Adrenal gland (tissue), 12 donors: Measurements from ENCODE around the gene CRY1. TPM values are rescaled to one million over a fixed set of nuclear protein-coding genes. Genes with fewer than 3 reads are reported as not detected.

Source experiments
- DNase-seq, 7 donors: peaks; one replicate each; pipeline ENCODE4 v3.0.0-alpha.2; 2019 to 2020
- H3K27ac ChIP-seq, 5 donors: fragments of 200-600 bp; sonication (generic) in 4 of 5; 1 replicate in 3 of 5; 2 replicates in 2 of 5; pipeline versions ENCODE4 v1.5.1 to v1.8.0; 2016 to 2020; ENCODE audit warnings: mild to moderate bottlenecking in 1 of 5
- H3K27me3 ChIP-seq: fragments of 200-600 bp; 2 replicates; pipeline ENCODE4 v1.8.0; 2021
- H3K36me3 ChIP-seq, 2 donors: fragments of 200-600 bp; replicated peaks in 1 of 2; 1 replicate in 1 of 2; 2 replicates in 1 of 2; pipeline versions ENCODE4 v1.5.1 to v1.8.0; 2018 to 2022
- H3K4me1 ChIP-seq, 2 donors: fragments of 200-600 bp; replicated peaks in 1 of 2; 1 replicate in 1 of 2; 2 replicates in 1 of 2; pipeline versions ENCODE4 v1.5.1 to v1.8.0; 2018 to 2021
- H3K4me3 ChIP-seq, 4 donors: fragments of 200-600 bp; sonication (generic) in 3 of 4; one replicate each; pipeline ENCODE4 v1.5.1; 2016 to 2018
- H3K9me3 ChIP-seq, 3 donors: fragments of 200-600 bp; sonication (generic) in 1 of 3; replicated peaks in 1 of 3; 1 replicate in 2 of 3; 2 replicates in 1 of 3; pipeline versions ENCODE4 v1.5.1 to v1.8.0; 2016 to 2021
- POLR2A ChIP-seq, 2 donors: fragments of 450-650 bp; IDR thresholded peaks; one replicate each; pipeline ENCODE4 v1.6.1; 2017; ENCODE audit warnings: antibody characterized with exemption in 2 of 2, mild to moderate bottlenecking in 2 of 2, moderate library complexity in 1 of 2
- WGBS, 4 donors: extraction: QIAGEN DNeasy Blood & Tissue Kit in 2 of 4; methylation state at CpG; one replicate each; pipeline versions ENCODE4 v1.1.5 to v1.1.7; 2013 to 2017; 5-methylcytosine and 5-hydroxymethylcytosine counted together
- intact Hi-C, 2 donors: fragments of 100-400 bp; cut with DNase I; formaldehyde crosslinking; loops; one replicate each; pipeline versions ENCODE4 v1.14.1 to v1.15.0; 2022 to 2023
- polyA plus RNA-seq, 3 donors: library from polyadenylated mRNA; stranded (reverse); fragments of 200-250 nt in 2 of 3; fragments of 350-450 nt in 1 of 3; fragmentation: Illumina TruSeq in 1 of 3; extraction: RNeasy Lipid Tissue Mini Kit (QIAGEN cat#74804) in 1 of 3; gene quantifications; one replicate each; pipeline ENCODE4 v1.2.3, GENCODE V29; 2013 to 2014
- total RNA-seq, 9 donors: library from RNA; depleted of rRNA in 4 of 9; stranded (reverse); fragments of >200 nt in 4 of 9; fragments of 120-200 nt in 1 of 9; fragmentation: NEBNext Ultra II Directional in 1 of 9; extraction: Animal tissue kit (Norgen Biotek cat#: 25700) in 1 of 9; gene quantifications; one replicate each; pipeline versions ENCODE4 v1.1.0 to v1.2.4, GENCODE V29; 2013 to 2023
- TF ChIP-seq, protein P1 (sequence below), 6 experiments: fragments of 450-650 bp in 4 of 6; fragments of 200-600 bp in 2 of 6; sonication (generic) in 1 of 6; IDR thresholded peaks; 1 replicate in 5 of 6; 2 replicates in 1 of 6; pipeline versions ENCODE4 v1.5.1 to v1.8.0; 2016 to 2021; ENCODE audit warnings: antibody characterized with exemption in 6 of 6, mild to moderate bottlenecking in 2 of 6, moderate library complexity in 1 of 6
- donor health status: healthy with polysubstance abuse.
- donor health status: Bipolar disorder and iron deficiency.
- donor health status: DM: yes; HTN: yes; CAD: no.
- donor health status: DM: no; HTN: no; CAD: no.
- donor health status: DM: no; HTN: no; CAD: no.
- donor health status: DM: yes; HTN: yes; CAD: no.

CRY1 gene
- total and polyA plus RNA-seq, 12 donors, result 4.7 to 51.5 (median 11.6) TPM

DNA sequence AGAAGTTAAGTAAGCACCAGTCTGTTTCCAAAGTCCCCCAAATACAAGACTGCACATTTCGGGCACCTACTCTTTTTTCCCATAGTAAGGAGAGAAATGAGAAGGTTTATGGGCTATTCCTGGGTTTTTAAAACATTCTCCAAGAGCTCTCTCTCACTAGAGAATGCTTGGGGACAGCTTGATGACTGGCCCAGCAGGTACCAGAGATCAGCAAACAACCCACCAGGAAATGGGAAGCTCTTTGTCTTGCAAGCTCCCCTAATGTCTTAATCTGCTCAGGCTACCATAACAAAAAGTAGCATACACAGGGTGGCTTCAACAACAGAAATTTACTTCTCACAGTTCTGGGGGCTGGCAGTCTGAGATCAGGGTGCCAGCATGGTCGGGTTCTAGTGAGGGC lies 41.8 kb upstream of the CRY1 start:
- no peak overlapping the region for H3K27ac ChIP-seq
- no peak for TF ChIP-seq POLR2A (IDR thresholded peaks at IDR 0.05)
- TF ChIP-seq, protein P1, sequence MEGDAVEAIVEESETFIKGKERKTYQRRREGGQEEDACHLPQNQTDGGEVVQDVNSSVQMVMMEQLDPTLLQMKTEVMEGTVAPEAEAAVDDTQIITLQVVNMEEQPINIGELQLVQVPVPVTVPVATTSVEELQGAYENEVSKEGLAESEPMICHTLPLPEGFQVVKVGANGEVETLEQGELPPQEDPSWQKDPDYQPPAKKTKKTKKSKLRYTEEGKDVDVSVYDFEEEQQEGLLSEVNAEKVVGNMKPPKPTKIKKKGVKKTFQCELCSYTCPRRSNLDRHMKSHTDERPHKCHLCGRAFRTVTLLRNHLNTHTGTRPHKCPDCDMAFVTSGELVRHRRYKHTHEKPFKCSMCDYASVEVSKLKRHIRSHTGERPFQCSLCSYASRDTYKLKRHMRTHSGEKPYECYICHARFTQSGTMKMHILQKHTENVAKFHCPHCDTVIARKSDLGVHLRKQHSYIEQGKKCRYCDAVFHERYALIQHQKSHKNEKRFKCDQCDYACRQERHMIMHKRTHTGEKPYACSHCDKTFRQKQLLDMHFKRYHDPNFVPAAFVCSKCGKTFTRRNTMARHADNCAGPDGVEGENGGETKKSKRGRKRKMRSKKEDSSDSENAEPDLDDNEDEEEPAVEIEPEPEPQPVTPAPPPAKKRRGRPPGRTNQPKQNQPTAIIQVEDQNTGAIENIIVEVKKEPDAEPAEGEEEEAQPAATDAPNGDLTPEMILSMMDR (IDR thresholded peaks at IDR 0.05), result no peak
- no peaks in the 10 kb centered on the region for H3K27me3 ChIP-seq
- no peaks in the 10 kb centered on the region for H3K4me1 ChIP-seq
- DNase-seq, result no peak
- H3K4me3 ChIP-seq, result no peak overlapping the region
- intact Hi-C loops, result no loop called here
- no peaks in the 10 kb centered on the region for H3K36me3 ChIP-seq
- 93 to 100% (median 96%) methylated on average over 2 of the region's 2 CpGs for WGBS, 4 donors
- no peaks in the 10 kb centered on the region for H3K9me3 ChIP-seq

DNA sequence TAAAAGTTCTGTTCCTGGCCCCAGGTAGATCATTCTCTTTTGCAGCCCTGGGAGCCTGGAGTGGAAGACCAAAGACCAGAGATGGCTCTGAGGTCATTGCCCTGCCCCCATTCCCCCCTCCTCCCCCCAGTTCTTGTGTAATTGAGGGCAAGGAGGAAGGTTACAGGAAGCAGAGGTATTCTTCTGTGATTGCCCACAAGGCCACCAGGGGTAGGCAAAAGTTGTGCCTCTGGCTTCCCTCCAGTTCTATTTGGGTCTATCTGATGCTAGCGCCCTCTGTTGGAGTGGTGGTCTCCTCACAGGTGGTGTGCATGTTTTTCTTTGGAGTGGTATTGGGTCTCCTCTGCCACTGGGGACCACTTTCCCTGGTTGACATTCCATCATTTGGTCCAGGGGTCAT lies 41.2 kb upstream of the CRY1 start:
- Histone ChIP-seq H3K36me3 (no peaks in the 10 kb centered on the region), H3K27ac (no peak overlapping the region), H3K27me3 (no peaks in the 10 kb centered on the region), H3K4me3 (no peak overlapping the region), H3K4me1 (no peaks in the 10 kb centered on the region), H3K9me3 (no peaks in the 10 kb centered on the region)
- intact Hi-C loops, result loop anchor here (5.0 kb wide), 2 partner anchors 268 to 473 kb away; no protein-coding TSS in a partner anchor
- 71 to 89% (median 81%) methylated on average over 1 of the region's 1 CpG for WGBS, 4 donors
- TF ChIP-seq, protein P1 (IDR thresholded peaks at IDR 0.05), result peak in 1 of 6 experiments; percentile 12
- TF ChIP-seq POLR2A (IDR thresholded peaks at IDR 0.05), result no peak
- peak in 1 of 7 donors; percentile 7 for DNase-seq

DNA sequence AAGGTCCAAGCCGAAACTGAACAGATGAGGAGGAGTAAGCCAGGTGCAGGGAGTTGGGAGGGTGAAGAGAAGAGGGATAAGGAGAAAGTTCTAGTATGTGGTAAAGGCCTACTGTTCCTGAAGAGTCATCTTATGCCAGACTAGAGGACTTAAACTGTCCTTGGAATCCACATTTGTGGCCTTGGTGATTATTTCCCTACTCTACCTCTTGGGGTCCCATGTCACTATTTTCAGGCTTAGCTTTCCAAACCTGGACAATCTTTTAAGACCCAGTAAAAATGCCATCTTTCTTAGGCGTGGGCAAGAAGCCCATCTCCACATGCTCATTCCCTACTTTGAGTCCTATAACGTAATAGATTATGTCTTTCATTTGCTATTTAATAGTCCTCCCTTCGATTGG lies 40.1 kb upstream of the CRY1 start:
- no peak overlapping the region for H3K27ac ChIP-seq
- no peaks in the 10 kb centered on the region for H3K27me3 ChIP-seq
- no peaks in the 10 kb centered on the region for H3K36me3 ChIP-seq
- DNase-seq, result no peak
- 83 to 93% (median 91%) methylated on average over 4 of the region's 4 CpGs for WGBS, 4 donors
- no peak for TF ChIP-seq POLR2A (IDR thresholded peaks at IDR 0.05)
- TF ChIP-seq, protein P1 (IDR thresholded peaks at IDR 0.05), result no peak
- intact Hi-C loops, result loop anchor here (2.0 to 5.0 kb wide), 3 partner anchors 269 to 474 kb away; no protein-coding TSS in a partner anchor
- H3K4me3 ChIP-seq, result no peak overlapping the region
- H3K4me1 ChIP-seq, result no peaks in the 10 kb centered on the region
- H3K9me3 ChIP-seq, result no peaks in the 10 kb centered on the region

DNA sequence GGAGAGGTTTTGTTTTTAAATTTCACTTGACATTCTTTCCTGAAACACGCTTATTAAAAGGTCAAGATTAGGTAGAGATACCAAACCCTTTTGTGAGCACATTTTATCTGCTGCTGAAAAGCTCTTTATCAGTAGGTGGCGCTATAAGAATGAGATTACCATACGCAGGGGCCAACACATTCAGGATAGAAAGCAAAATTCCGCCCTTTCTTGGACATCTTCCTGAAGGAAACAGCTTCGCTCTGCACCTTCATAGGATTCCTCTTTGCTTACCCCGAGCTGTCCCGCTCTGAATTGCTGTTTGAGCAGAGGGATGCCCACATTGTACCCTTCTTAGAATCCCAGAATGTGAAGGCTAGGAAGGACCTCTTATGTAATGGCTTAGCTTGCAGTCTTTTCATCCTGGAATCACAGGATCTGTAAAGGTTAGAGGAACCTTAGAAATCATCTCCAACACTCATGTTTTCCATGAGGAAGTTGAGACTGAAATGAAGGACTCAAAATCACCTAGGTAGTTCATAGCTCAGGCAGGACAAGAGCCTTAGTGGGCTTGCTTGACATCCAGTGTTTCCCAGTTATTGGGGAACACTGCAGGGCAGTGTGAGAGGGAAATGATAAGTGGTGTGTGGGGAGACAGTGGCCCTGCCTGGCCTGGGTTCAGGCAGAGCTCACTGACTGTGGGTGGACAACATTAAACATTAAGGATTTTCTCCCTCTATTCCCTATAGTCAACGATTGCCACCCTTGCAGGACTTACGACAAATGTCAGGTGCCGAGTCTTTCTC lies 38.7 kb upstream of the CRY1 start:
- Histone ChIP-seq H3K9me3 (no peaks in the 10 kb centered on the region), H3K27ac (no peak overlapping the region), H3K27me3 (no peaks in the 10 kb centered on the region), H3K4me3 (no peak overlapping the region), H3K36me3 (no peaks in the 10 kb centered on the region), H3K4me1 (no peaks in the 10 kb centered on the region)
- intact Hi-C loops, result loop anchor here (2.0 to 5.0 kb wide), 3 partner anchors 270 to 475 kb away; no protein-coding TSS in a partner anchor
- no peak for TF ChIP-seq POLR2A (IDR thresholded peaks at IDR 0.05)
- TF ChIP-seq, protein P1 (IDR thresholded peaks at IDR 0.05), result peak; percentile 44 to 86 (median 82)
- WGBS, 4 donors, result 28 to 29% (median 29%) methylated on average over 10 of the region's 10 CpGs
- DNase-seq, result peak in 6 of 7 donors; percentile 16 to 52 (median 28)
